ENCODE results near the gene ACOX1. TPM values are rescaled to one million over a fixed set of nuclear protein-coding genes. Genes with fewer than 3 reads are reported as not detected.
A peak's percentile ranks its signal among the peaks of the same experiment; 100 is the strongest.

Gene ACOX1
- total RNA-seq, 1 donor from 2014 or later: 52.9 TPM

DNA sequence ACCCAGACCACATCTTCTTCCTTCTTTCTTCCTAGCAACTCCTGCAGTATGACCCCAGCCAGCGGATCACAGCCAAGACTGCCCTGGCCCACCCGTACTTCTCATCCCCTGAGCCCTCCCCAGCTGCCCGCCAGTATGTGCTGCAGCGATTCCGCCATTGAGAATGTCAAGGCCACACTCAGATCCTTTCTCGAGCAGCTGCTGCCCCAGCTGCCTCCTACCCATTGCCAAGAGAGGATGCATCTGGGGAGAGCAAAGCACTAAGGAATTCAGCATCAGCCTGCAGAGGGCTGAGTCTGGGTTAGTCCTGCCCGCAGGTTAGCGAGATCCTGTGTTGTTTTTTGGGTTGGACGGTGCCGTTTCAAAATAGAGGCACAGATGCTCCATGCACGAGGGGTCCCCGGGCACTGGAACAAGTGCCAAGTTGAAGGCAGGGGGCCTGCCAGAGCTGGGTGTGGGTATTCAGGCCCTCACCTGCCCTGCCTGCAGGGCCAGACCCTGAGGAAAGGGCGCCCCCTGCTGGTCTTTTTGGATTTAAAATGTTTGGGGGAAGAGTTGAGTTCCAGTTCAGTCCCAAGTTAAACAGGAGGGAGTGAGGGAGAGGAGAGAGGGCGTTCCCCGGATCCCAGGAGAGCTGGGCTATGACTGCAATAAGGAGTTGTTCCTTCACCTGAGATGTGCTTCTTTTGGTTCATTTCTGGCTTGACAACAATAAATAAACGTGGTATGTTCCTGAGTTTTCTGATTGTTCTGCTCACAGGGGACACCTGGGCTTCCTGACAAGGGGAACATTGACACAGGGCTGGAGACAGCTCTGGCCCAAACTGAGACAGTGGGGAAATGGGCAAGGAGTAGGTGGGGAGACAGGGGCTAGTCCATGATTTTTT, 26.5 kb upstream of the ACOX1 start:
- no peak overlapping the region for H3K27ac Mint-ChIP-seq (ENCODE audit: unreplicated experiment)
- peak overlapping the region; percentile 30 for H3K4me3 Mint-ChIP-seq (ENCODE audit: unreplicated experiment)
- DNase-seq: peak; percentile 88
- H3K9me3 Mint-ChIP-seq (ENCODE audit: unreplicated experiment): peaks cover 8% of the 10 kb centered on the region
- peak; percentile 86 for TF ChIP-seq CTCF (IDR thresholded peaks at IDR 0.05; ENCODE audit: partially characterized antibody, unreplicated experiment)
- peaks cover 9% of the 10 kb centered on the region for H3K36me3 Mint-ChIP-seq (ENCODE audit: unreplicated experiment)
- H3K27me3 Mint-ChIP-seq (ENCODE audit: unreplicated experiment): peaks cover 10% of the 10 kb centered on the region
- H3K4me1 Mint-ChIP-seq (ENCODE audit: low read depth, unreplicated experiment): peaks cover 2% of the 10 kb centered on the region

GRCh38 chr17:76004750-76005262, 25.8 kb upstream of the ACOX1 start:
- H3K4me1 Mint-ChIP-seq (ENCODE audit: low read depth, unreplicated experiment): peaks cover 2% of the 10 kb centered on the region
- H3K27me3 Mint-ChIP-seq (ENCODE audit: unreplicated experiment): peaks cover 8% of the 10 kb centered on the region
- no peak overlapping the region for H3K27ac Mint-ChIP-seq (ENCODE audit: unreplicated experiment)
- H3K36me3 Mint-ChIP-seq (ENCODE audit: unreplicated experiment): peaks cover 7% of the 10 kb centered on the region
- no peak for DNase-seq
- H3K9me3 Mint-ChIP-seq (ENCODE audit: unreplicated experiment): peaks cover 8% of the 10 kb centered on the region
- H3K4me3 Mint-ChIP-seq (ENCODE audit: unreplicated experiment): no peak overlapping the region
- TF ChIP-seq CTCF (IDR thresholded peaks at IDR 0.05; ENCODE audit: partially characterized antibody, unreplicated experiment): no peak

- DNase-seq: no peak
- Mint-ChIP-seq H3K4me1 (ENCODE audit: low read depth, unreplicated experiment) (peaks cover 2% of the 10 kb centered on the region), H3K9me3 (ENCODE audit: unreplicated experiment) (peaks cover 2% of the 10 kb centered on the region), H3K4me3 (ENCODE audit: unreplicated experiment) (no peak overlapping the region), H3K27ac (ENCODE audit: unreplicated experiment) (no peak overlapping the region), H3K27me3 (ENCODE audit: unreplicated experiment) (peaks cover 3% of the 10 kb centered on the region), H3K36me3 (ENCODE audit: unreplicated experiment) (no peaks in the 10 kb centered on the region)
- no peak for TF ChIP-seq CTCF (IDR thresholded peaks at IDR 0.05; ENCODE audit: partially characterized antibody, unreplicated experiment)
Observed at GRCh38 chr17:76003915-76004314, 24.9 kb upstream of the ACOX1 start.

- Mint-ChIP-seq H3K27ac (ENCODE audit: unreplicated experiment) (no peak overlapping the region), H3K4me3 (ENCODE audit: unreplicated experiment) (no peak overlapping the region), H3K36me3 (ENCODE audit: unreplicated experiment) (no peaks in the 10 kb centered on the region), H3K27me3 (ENCODE audit: unreplicated experiment) (peaks cover 3% of the 10 kb centered on the region), H3K9me3 (ENCODE audit: unreplicated experiment) (no peaks in the 10 kb centered on the region), H3K4me1 (ENCODE audit: low read depth, unreplicated experiment) (peaks cover 2% of the 10 kb centered on the region)
- DNase-seq: no peak
- TF ChIP-seq CTCF (IDR thresholded peaks at IDR 0.05; ENCODE audit: partially characterized antibody, unreplicated experiment): no peak
Observed at GRCh38 chr17:76002100-76002499, 23.1 kb upstream of the ACOX1 start.

Data from glutamatergic neuron (in vitro differentiated cells).